ENCODE measurements around the gene WDR46.
A peak's percentile ranks its signal among the peaks of the same experiment; 100 is the strongest.

Gene WDR46

DNA sequence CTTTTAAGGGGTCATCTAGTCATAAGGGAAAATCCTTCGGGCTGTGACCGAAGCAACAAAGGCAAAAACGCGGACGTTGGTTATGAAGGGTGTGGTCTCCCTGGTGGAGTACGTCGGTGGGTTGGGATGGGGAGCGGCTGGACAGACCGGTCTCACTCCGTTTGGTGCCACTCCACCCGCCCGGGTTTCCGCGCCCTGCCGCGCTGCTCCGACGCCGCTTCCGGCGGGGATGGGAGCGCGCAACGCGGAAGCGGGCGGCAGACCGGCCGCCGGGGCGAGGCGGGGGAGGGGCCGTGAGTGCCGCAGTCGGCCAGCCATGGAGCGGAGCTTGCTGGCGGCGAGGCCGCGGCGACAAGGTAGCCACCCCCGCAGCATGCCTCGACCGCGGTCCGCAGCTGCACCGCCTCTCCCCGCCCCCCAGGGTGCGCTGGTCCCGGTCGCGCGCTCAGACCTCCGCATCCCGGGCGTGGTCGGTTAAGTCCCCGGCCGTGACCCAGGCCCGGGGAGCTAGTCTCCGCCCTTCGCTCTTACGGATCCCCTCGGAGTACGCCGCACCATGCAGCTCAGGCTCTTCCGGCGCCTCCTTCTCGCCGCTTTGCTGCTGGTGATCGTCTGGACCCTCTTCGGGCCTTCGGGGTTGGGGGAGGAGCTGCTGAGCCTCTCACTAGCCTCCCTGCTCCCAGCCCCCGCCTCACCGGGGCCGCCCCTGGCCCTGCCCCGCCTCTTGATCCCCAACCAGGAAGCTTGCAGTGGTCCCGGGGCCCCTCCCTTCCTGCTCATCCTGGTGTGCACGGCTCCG lies 12.0 kb downstream of the WDR46 start, which contains the start of gene B3GALT4 (continued):
- TF ChIP-seq YY2 (tag by site-specific recombination; IDR thresholded peaks at IDR 0.05) (no peak), ZNF544 (tag by site-specific recombination; IDR thresholded peaks at IDR 0.05) (no peak), ZNF664 (tag by site-specific recombination; IDR thresholded peaks at IDR 0.05) (no peak), ZNF394 (tag by site-specific recombination; IDR thresholded peaks at IDR 0.05; ENCODE audit: borderline replicate concordance) (peak; percentile 42; the same call in 1 of the 2 replicates), ZNF473 (tag by site-specific recombination; IDR thresholded peaks at IDR 0.05) (no peak), KLF9 (tag by site-specific recombination; IDR thresholded peaks at IDR 0.05; ENCODE audit: low read depth) (peak; percentile 80), RBAK (tag by site-specific recombination; IDR thresholded peaks at IDR 0.05) (no peak), ZNF19 (tag by site-specific recombination; IDR thresholded peaks at IDR 0.05; ENCODE audit: low read depth) (no peak), GLI4 (tag by site-specific recombination; IDR thresholded peaks at IDR 0.05) (no peak), ZNF174 (tag by site-specific recombination; IDR thresholded peaks at IDR 0.05) (no peak), ZBTB7A (tag by site-specific recombination; IDR thresholded peaks at IDR 0.05; ENCODE audit: low read depth) (no peak), SP7 (tag by site-specific recombination; IDR thresholded peaks at IDR 0.05) (peak; percentile 81), KLF16 (tag by site-specific recombination; IDR thresholded peaks at IDR 0.05) (no peak; the same call in 1 of the 2 replicates), ZNF501 (tag by site-specific recombination; IDR thresholded peaks at IDR 0.05) (0 out of 2 replicates have a peak, but pooled peaks have one; percentile 52), ZXDB (tag by site-specific recombination; IDR thresholded peaks at IDR 0.05) (peak; percentile 64), MZF1 (tag by site-specific recombination; IDR thresholded peaks at IDR 0.05; ENCODE audit: borderline replicate concordance) (peak; percentile 86), KLF1 (tag by site-specific recombination; IDR thresholded peaks at IDR 0.05) (peak; percentile 71), ZNF600 (tag by site-specific recombination; IDR thresholded peaks at IDR 0.05) (peak; percentile 65), ZNF157 (tag by site-specific recombination; IDR thresholded peaks at IDR 0.05) (no peak), GLIS1 (tag by site-specific recombination; IDR thresholded peaks at IDR 0.05) (peak; percentile 89)
- TF ChIP-seq, protein P1, sequence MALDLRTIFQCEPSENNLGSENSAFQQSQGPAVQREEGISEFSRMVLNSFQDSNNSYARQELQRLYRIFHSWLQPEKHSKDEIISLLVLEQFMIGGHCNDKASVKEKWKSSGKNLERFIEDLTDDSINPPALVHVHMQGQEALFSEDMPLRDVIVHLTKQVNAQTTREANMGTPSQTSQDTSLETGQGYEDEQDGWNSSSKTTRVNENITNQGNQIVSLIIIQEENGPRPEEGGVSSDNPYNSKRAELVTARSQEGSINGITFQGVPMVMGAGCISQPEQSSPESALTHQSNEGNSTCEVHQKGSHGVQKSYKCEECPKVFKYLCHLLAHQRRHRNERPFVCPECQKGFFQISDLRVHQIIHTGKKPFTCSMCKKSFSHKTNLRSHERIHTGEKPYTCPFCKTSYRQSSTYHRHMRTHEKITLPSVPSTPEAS (tag by site-specific recombination; IDR thresholded peaks at IDR 0.05) = no peak
- TF ChIP-seq, protein P2, sequence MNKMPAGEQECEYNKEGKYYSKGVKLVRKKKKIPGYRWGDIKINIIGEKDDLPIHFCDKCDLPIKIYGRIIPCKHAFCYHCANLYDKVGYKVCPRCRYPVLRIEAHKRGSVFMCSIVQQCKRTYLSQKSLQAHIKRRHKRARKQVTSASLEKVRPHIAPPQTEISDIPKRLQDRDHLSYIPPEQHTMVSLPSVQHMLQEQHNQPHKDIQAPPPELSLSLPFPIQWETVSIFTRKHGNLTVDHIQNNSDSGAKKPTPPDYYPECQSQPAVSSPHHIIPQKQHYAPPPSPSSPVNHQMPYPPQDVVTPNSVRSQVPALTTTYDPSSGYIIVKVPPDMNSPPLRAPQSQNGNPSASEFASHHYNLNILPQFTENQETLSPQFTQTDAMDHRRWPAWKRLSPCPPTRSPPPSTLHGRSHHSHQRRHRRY (tag by site-specific recombination; IDR thresholded peaks at IDR 0.05) = no peak
- TF ChIP-seq, protein P3, sequence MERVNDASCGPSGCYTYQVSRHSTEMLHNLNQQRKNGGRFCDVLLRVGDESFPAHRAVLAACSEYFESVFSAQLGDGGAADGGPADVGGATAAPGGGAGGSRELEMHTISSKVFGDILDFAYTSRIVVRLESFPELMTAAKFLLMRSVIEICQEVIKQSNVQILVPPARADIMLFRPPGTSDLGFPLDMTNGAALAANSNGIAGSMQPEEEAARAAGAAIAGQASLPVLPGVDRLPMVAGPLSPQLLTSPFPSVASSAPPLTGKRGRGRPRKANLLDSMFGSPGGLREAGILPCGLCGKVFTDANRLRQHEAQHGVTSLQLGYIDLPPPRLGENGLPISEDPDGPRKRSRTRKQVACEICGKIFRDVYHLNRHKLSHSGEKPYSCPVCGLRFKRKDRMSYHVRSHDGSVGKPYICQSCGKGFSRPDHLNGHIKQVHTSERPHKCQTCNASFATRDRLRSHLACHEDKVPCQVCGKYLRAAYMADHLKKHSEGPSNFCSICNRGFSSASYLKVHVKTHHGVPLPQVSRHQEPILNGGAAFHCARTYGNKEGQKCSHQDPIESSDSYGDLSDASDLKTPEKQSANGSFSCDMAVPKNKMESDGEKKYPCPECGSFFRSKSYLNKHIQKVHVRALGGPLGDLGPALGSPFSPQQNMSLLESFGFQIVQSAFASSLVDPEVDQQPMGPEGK (tag by site-specific recombination; IDR thresholded peaks at IDR 0.05) = peak; percentile 87
- TF ChIP-seq, protein P4, sequence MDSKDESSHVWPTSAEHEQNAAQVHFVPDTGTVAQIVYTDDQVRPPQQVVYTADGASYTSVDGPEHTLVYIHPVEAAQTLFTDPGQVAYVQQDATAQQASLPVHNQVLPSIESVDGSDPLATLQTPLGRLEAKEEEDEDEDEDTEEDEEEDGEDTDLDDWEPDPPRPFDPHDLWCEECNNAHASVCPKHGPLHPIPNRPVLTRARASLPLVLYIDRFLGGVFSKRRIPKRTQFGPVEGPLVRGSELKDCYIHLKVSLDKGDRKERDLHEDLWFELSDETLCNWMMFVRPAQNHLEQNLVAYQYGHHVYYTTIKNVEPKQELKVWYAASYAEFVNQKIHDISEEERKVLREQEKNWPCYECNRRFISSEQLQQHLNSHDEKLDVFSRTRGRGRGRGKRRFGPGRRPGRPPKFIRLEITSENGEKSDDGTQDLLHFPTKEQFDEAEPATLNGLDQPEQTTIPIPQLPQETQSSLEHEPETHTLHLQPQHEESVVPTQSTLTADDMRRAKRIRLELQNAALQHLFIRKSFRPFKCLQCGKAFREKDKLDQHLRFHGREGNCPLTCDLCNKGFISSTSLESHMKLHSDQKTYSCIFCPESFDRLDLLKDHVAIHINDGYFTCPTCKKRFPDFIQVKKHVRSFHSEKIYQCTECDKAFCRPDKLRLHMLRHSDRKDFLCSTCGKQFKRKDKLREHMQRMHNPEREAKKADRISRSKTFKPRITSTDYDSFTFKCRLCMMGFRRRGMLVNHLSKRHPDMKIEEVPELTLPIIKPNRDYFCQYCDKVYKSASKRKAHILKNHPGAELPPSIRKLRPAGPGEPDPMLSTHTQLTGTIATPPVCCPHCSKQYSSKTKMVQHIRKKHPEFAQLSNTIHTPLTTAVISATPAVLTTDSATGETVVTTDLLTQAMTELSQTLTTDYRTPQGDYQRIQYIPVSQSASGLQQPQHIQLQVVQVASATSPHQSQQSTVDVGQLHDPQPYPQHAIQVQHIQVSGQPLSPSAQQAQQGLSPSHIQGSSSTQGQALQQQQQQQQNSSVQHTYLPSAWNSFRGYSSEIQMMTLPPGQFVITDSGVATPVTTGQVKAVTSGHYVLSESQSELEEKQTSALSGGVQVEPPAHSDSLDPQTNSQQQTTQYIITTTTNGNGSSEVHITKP (tag by site-specific recombination; IDR thresholded peaks at IDR 0.05) = peak; percentile 75
- TF ChIP-seq, protein P5, sequence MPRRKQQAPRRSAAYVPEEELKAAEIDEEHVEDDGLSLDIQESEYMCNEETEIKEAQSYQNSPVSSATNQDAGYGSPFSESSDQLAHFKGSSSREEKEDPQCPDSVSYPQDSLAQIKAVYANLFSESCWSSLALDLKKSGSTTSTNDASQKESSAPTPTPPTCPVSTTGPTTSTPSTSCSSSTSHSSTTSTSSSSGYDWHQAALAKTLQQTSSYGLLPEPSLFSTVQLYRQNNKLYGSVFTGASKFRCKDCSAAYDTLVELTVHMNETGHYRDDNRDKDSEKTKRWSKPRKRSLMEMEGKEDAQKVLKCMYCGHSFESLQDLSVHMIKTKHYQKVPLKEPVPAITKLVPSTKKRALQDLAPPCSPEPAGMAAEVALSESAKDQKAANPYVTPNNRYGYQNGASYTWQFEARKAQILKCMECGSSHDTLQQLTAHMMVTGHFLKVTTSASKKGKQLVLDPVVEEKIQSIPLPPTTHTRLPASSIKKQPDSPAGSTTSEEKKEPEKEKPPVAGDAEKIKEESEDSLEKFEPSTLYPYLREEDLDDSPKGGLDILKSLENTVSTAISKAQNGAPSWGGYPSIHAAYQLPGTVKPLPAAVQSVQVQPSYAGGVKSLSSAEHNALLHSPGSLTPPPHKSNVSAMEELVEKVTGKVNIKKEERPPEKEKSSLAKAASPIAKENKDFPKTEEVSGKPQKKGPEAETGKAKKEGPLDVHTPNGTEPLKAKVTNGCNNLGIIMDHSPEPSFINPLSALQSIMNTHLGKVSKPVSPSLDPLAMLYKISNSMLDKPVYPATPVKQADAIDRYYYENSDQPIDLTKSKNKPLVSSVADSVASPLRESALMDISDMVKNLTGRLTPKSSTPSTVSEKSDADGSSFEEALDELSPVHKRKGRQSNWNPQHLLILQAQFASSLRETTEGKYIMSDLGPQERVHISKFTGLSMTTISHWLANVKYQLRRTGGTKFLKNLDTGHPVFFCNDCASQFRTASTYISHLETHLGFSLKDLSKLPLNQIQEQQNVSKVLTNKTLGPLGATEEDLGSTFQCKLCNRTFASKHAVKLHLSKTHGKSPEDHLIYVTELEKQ (tag by site-specific recombination; IDR thresholded peaks at IDR 0.05; ENCODE audit: borderline replicate concordance) = no peak
- TF ChIP-seq, protein P6, sequence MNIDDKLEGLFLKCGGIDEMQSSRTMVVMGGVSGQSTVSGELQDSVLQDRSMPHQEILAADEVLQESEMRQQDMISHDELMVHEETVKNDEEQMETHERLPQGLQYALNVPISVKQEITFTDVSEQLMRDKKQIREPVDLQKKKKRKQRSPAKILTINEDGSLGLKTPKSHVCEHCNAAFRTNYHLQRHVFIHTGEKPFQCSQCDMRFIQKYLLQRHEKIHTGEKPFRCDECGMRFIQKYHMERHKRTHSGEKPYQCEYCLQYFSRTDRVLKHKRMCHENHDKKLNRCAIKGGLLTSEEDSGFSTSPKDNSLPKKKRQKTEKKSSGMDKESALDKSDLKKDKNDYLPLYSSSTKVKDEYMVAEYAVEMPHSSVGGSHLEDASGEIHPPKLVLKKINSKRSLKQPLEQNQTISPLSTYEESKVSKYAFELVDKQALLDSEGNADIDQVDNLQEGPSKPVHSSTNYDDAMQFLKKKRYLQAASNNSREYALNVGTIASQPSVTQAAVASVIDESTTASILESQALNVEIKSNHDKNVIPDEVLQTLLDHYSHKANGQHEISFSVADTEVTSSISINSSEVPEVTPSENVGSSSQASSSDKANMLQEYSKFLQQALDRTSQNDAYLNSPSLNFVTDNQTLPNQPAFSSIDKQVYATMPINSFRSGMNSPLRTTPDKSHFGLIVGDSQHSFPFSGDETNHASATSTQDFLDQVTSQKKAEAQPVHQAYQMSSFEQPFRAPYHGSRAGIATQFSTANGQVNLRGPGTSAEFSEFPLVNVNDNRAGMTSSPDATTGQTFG (tag by site-specific recombination; IDR thresholded peaks at IDR 0.05; ENCODE audit: borderline replicate concordance) = no peak

Data from HEK293 (cell line).